Osteoblast (primary cell): ENCODE measurements around the gene NDUFS8. TPM values are rescaled to one million over a fixed set of nuclear protein-coding genes. Genes with fewer than 3 reads are reported as not detected.

ENCODE experiments used
- DNase-seq: peaks from one replicate; pipeline ENCODE4 v3.0.0; 2011; ENCODE audit warnings: low spot score, mixed read lengths; ENCODE audit not compliant: insufficient read length; ENCODE audit errors: missing footprints
- H2AFZ ChIP-seq: 2 replicates; pipeline ENCODE4 v1.6.0; 2011; ENCODE audit warnings: mild to moderate bottlenecking, low read length
- H3K27ac ChIP-seq: 2 replicates; pipeline ENCODE4 v1.5.1; 2011; ENCODE audit warnings: mild to moderate bottlenecking, low read depth, low read length, moderate library complexity
- H3K27me3 ChIP-seq: 2 replicates; pipeline ENCODE4 v1.6.0; 2012; ENCODE audit warnings: mild to moderate bottlenecking, control low read depth, inconsistent platforms, low read length, moderate library complexity; ENCODE audit not compliant: insufficient read depth
- H3K36me3 ChIP-seq: 2 replicates; pipeline ENCODE4 v1.5.1; 2011; ENCODE audit warnings: mild to moderate bottlenecking, low read length, control low read depth, moderate library complexity; ENCODE audit not compliant: insufficient read depth
- H3K4me1 ChIP-seq: 2 replicates; pipeline ENCODE4 v1.5.1; 2011; ENCODE audit warnings: mild to moderate bottlenecking, low read length, control low read depth, moderate library complexity; ENCODE audit not compliant: insufficient read depth
- H3K4me2 ChIP-seq: 2 replicates; pipeline ENCODE4 v1.6.0; 2011; ENCODE audit warnings: mild to moderate bottlenecking, low read length; ENCODE audit not compliant: insufficient read depth
- H3K4me3 ChIP-seq: fragments of 200-600 bp; sonication (generic); 3 replicates; pipeline ENCODE4 v1.5.1; 2012; ENCODE audit warnings: mild to moderate bottlenecking, low read length, inconsistent platforms; ENCODE audit not compliant: insufficient read depth
- H3K79me2 ChIP-seq: 2 replicates; pipeline ENCODE4 v1.6.0; 2012; ENCODE audit warnings: mild to moderate bottlenecking, low read length, control low read depth, inconsistent platforms; ENCODE audit not compliant: insufficient read depth
- H3K9me3 ChIP-seq: 2 replicates; pipeline ENCODE4 v1.5.1; 2011; ENCODE audit warnings: low read depth, low read length, control low read depth
- H4K20me1 ChIP-seq: 2 replicates; pipeline ENCODE4 v1.6.0; 2012; ENCODE audit warnings: mild to moderate bottlenecking, low read length, control low read depth; ENCODE audit not compliant: insufficient read depth
- CTCF ChIP-seq: IDR thresholded peaks from 2 replicates; pipeline ENCODE4 v1.5.1; 2011; ENCODE audit warnings: mild to moderate bottlenecking, low read depth, low read length, moderate library complexity; ENCODE audit errors: extremely low read depth
- total RNA-seq: library from RNA; depleted of rRNA; stranded (reverse); fragments of >200 nt; gene quantifications from 2 replicates; pipeline ENCODE4 v1.2.3, GENCODE V29; 2012

The NDUFS8 gene
- total RNA-seq, 1 donor: 73.1 TPM

- H3K9me3 ChIP-seq: no peaks in the 10 kb centered on the region
- H3K4me2 ChIP-seq: peak overlapping the region; percentile 87
- peaks cover 44% of the 10 kb centered on the region for H3K79me2 ChIP-seq
- H3K4me1 ChIP-seq: peaks cover 21% of the 10 kb centered on the region
- H3K27ac ChIP-seq: peak overlapping the region; percentile 73
- peak; percentile 77 for DNase-seq
- H4K20me1 ChIP-seq: no peaks in the 10 kb centered on the region
- no peak overlapping the region for H2AFZ ChIP-seq
- no peaks in the 10 kb centered on the region for H3K27me3 ChIP-seq
- no peak for TF ChIP-seq CTCF
- peak overlapping the region; percentile 86 for H3K4me3 ChIP-seq
- H3K36me3 ChIP-seq: peaks cover 16% of the 10 kb centered on the region
These were observed 10.6 kb downstream of the NDUFS8 start for GRCh38 chr11:68040957-68041591.

GRCh38 chr11:68041617-68042218 is 11.2 kb downstream of the NDUFS8 start:
- no peak overlapping the region for H3K27ac ChIP-seq
- H3K36me3 ChIP-seq: peaks cover 21% of the 10 kb centered on the region
- H3K79me2 ChIP-seq: peaks cover 44% of the 10 kb centered on the region
- no peak for TF ChIP-seq CTCF
- no peaks in the 10 kb centered on the region for H4K20me1 ChIP-seq
- H3K27me3 ChIP-seq: no peaks in the 10 kb centered on the region
- peaks cover 21% of the 10 kb centered on the region for H3K4me1 ChIP-seq
- H3K4me3 ChIP-seq: no peak overlapping the region
- peak overlapping the region; percentile 87 for H3K4me2 ChIP-seq
- H3K9me3 ChIP-seq: no peaks in the 10 kb centered on the region
- no peak overlapping the region for H2AFZ ChIP-seq
- DNase-seq: peak; percentile 76

GRCh38 chr11:68042219-68043028 is 11.9 kb downstream of the NDUFS8 start:
- H3K4me3 ChIP-seq: no peak overlapping the region
- no peak overlapping the region for H2AFZ ChIP-seq
- H3K4me1 ChIP-seq: peaks cover 21% of the 10 kb centered on the region
- peak; percentile 94 for DNase-seq
- no peak for TF ChIP-seq CTCF
- no peaks in the 10 kb centered on the region for H3K27me3 ChIP-seq
- no peaks in the 10 kb centered on the region for H4K20me1 ChIP-seq
- peaks cover 44% of the 10 kb centered on the region for H3K79me2 ChIP-seq
- H3K27ac ChIP-seq: no peak overlapping the region
- peaks cover 23% of the 10 kb centered on the region for H3K36me3 ChIP-seq
- H3K4me2 ChIP-seq: no peak overlapping the region
- no peaks in the 10 kb centered on the region for H3K9me3 ChIP-seq

- Histone ChIP-seq H3K4me2 (no peak overlapping the region), H2AFZ (no peak overlapping the region), H3K27ac (no peak overlapping the region), H3K9me3 (no peaks in the 10 kb centered on the region), H3K27me3 (no peaks in the 10 kb centered on the region), H4K20me1 (no peaks in the 10 kb centered on the region), H3K36me3 (peaks cover 27% of the 10 kb centered on the region), H3K4me1 (peaks cover 21% of the 10 kb centered on the region), H3K4me3 (no peak overlapping the region), H3K79me2 (peaks cover 39% of the 10 kb centered on the region)
- TF ChIP-seq CTCF: no peak
- DNase-seq: peak; percentile 86
These were observed 12.5 kb downstream of the NDUFS8 start for GRCh38 chr11:68043029-68043348.
